Keratinocyte (primary cell): ENCODE measurements around the gene GRK1. TPM values are rescaled to one million over a fixed set of nuclear protein-coding genes. Genes with fewer than 3 reads are reported as not detected.
A peak's percentile ranks its signal among the peaks of the same experiment; 100 is the strongest.

ENCODE experiments used
- DNase-seq: peaks from one replicate; pipeline ENCODE4 v3.0.0-alpha.2; 2011; ENCODE audit warnings: low read depth, missing footprints, low spot score
- FAIRE-seq: peaks from 2 replicates; lab custom pipeline; 2011; peaks lifted over from hg19 to GRCh38; lab: Jason Lieb, UNC
- H2AFZ ChIP-seq: 2 replicates; pipeline ENCODE4 v1.6.0; 2012; ENCODE audit warnings: low read length, control low read depth, inconsistent platforms; ENCODE audit not compliant: control insufficient read depth
- H3K27ac ChIP-seq: 2 replicates; pipeline ENCODE4 v1.5.1; 2011; ENCODE audit warnings: low read length; ENCODE audit not compliant: control insufficient read depth, insufficient read depth
- H3K27me3 ChIP-seq: 3 replicates; pipeline ENCODE4 v1.6.0; 2011; ENCODE audit warnings: low read length; ENCODE audit not compliant: control insufficient read depth, insufficient read depth; ENCODE audit errors: extremely low read depth
- H3K36me3 ChIP-seq, 2 experiments: 2 replicates in 1 of 2; 3 replicates in 1 of 2; pipeline ENCODE4 v1.5.1; 2011; ENCODE audit warnings: low read length in 2 of 2, mild to moderate bottlenecking in 1 of 2; ENCODE audit not compliant: control insufficient read depth in 2 of 2, insufficient read depth in 2 of 2; ENCODE audit errors: extremely low read depth in 1 of 2
- H3K4me1 ChIP-seq: 3 replicates; pipeline ENCODE4 v1.5.1; 2011; ENCODE audit warnings: low read length; ENCODE audit not compliant: control insufficient read depth, insufficient read depth; ENCODE audit errors: extremely low read depth
- H3K4me2 ChIP-seq: 3 replicates; pipeline ENCODE4 v1.6.0; 2011; ENCODE audit warnings: low read depth, low read length; ENCODE audit not compliant: control insufficient read depth, insufficient read depth; ENCODE audit errors: extremely low read depth
- H3K4me3 ChIP-seq, 3 experiments: fragments of 200-600 bp in 1 of 3; sonication (generic) in 1 of 3; 2 replicates in 2 of 3; 3 replicates in 1 of 3; pipeline ENCODE4 v1.5.1; 2011 to 2016; ENCODE audit warnings: low read length in 3 of 3, mild to moderate bottlenecking in 3 of 3, control low read depth in 2 of 3, inconsistent platforms in 1 of 3, low read depth in 1 of 3, mixed read lengths in 1 of 3, mixed run types in 1 of 3, moderate library complexity in 1 of 3; ENCODE audit not compliant: control insufficient read depth in 2 of 3, insufficient read depth in 2 of 3; ENCODE audit errors: extremely low read depth in 1 of 3
- H3K79me2 ChIP-seq: 2 replicates; pipeline ENCODE4 v1.6.0; 2012; ENCODE audit warnings: low read length; ENCODE audit not compliant: control insufficient read depth, insufficient read depth
- H3K9ac ChIP-seq: 3 replicates; pipeline ENCODE4 v1.6.0; 2011; ENCODE audit warnings: low read length; ENCODE audit not compliant: control insufficient read depth, insufficient read depth; ENCODE audit errors: extremely low read depth
- H3K9me1 ChIP-seq: 3 replicates; pipeline ENCODE4 v1.6.0; 2011; ENCODE audit warnings: low read length; ENCODE audit not compliant: control insufficient read depth, insufficient read depth; ENCODE audit errors: extremely low read depth
- H3K9me3 ChIP-seq: 2 replicates; pipeline ENCODE4 v1.5.1; 2012; ENCODE audit warnings: low read depth, low read length; ENCODE audit not compliant: control insufficient read depth
- H4K20me1 ChIP-seq: 3 replicates; pipeline ENCODE4 v1.6.0; 2011; ENCODE audit warnings: low read length; ENCODE audit not compliant: control insufficient read depth, insufficient read depth; ENCODE audit errors: extremely low read depth
- CTCF ChIP-seq, 3 experiments: IDR thresholded peaks in 1 of 3; conservative IDR thresholded peaks in 1 of 3; optimal IDR thresholded peaks in 1 of 3; 2 replicates in 2 of 3; 3 replicates in 1 of 3; pipeline versions ENCODE3 to v1.5.1; 2011; ENCODE audit warnings: low read length in 3 of 3, mild to moderate bottlenecking in 3 of 3, moderate library complexity in 2 of 3, control low read depth in 1 of 3, inconsistent platforms in 1 of 3; ENCODE audit not compliant: insufficient read depth in 2 of 3; ENCODE audit errors: extremely low read depth in 1 of 3
- EZH2 ChIP-seq: IDR thresholded peaks from one replicate; pipeline ENCODE4 v1.6.1; 2012; ENCODE audit warnings: inconsistent platforms, mild to moderate bottlenecking, low read length, moderate library complexity
- dilution Hi-C: fragments of 300-500 bp; cut with MboI; formaldehyde crosslinking; loops from one replicate; pipeline ENCODE4 v1.7.0; 2020; ENCODE audit warnings: low sequenced_read_pairs; ENCODE audit not compliant: extremely low pct_ligation_motif_present
- polyA plus RNA-seq, 5 experiments: library from polyadenylated mRNA; depleted of rRNA in 3 of 5; stranded (reverse) in 3 of 5; stranded (forward) in 1 of 5; unstranded in 1 of 5; fragments of >200 nt; gene quantifications; 1 replicate in 1 of 5; 2 replicates in 3 of 5; 3 replicates in 1 of 5; pipeline versions ENCODE4 v1.2.1 to v1.2.3, GENCODE V29; 2011 to 2012; ENCODE audit warnings: missing spikeins in 2 of 5, low read depth in 1 of 5, low replicate concordance in 1 of 5

Gene GRK1
- polyA plus RNA-seq, 1 donor (not counting 4 experiments of a cell fraction or from before 2014, with no cell fraction given) = not detected

DNA sequence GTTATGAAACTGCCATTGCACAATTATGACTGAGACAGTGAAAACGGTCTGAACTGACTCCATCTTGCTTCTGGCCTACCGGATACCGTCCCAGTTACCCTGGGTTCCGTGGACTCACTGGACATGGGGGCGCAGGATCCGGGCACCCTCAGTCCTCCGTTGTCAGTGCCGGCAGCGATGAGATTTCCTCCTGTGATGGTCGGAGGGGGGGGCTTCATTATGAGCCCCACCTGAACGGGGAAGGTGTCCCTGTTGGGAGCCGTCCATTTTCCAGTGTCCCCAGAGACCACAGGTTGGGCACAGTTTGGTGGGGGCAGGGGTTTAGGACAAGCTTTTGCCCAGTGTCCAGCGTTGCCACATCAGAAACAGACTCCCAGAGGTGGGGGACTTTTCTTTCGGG lies 115.5 kb downstream of the GRK1 start:
- no peak overlapping the region for H3K9ac ChIP-seq
- no peak overlapping the region for H2AFZ ChIP-seq
- TF ChIP-seq EZH2 (no peak), CTCF (optimal IDR thresholded peaks at IDR 0.05 in 1 of 3, IDR thresholded peaks at IDR 0.05 in 1 of 3, conservative IDR thresholded peaks at IDR 0.05 in 1 of 3; ENCODE audit: extremely low read depth in 1 of 3, insufficient read depth in 2 of 3, low read length in 3 of 3) (no peak)
- no peak overlapping the region for H3K4me2 ChIP-seq
- no peak overlapping the region for H3K27ac ChIP-seq
- no peaks in the 10 kb centered on the region for H4K20me1 ChIP-seq
- FAIRE-seq = no peak
- no peak overlapping the region for H3K4me3 ChIP-seq
- H3K9me1 ChIP-seq = no peaks in the 10 kb centered on the region
- dilution Hi-C loops = no loop called here
- H3K27me3 ChIP-seq = peaks cover 15% of the 10 kb centered on the region
- H3K79me2 ChIP-seq = no peaks in the 10 kb centered on the region
- peaks cover 5% of the 10 kb centered on the region for H3K9me3 ChIP-seq
- DNase-seq = no peak
- H3K4me1 ChIP-seq = peaks cover 28% of the 10 kb centered on the region
- no peaks in the 10 kb centered on the region for H3K36me3 ChIP-seq

DNA sequence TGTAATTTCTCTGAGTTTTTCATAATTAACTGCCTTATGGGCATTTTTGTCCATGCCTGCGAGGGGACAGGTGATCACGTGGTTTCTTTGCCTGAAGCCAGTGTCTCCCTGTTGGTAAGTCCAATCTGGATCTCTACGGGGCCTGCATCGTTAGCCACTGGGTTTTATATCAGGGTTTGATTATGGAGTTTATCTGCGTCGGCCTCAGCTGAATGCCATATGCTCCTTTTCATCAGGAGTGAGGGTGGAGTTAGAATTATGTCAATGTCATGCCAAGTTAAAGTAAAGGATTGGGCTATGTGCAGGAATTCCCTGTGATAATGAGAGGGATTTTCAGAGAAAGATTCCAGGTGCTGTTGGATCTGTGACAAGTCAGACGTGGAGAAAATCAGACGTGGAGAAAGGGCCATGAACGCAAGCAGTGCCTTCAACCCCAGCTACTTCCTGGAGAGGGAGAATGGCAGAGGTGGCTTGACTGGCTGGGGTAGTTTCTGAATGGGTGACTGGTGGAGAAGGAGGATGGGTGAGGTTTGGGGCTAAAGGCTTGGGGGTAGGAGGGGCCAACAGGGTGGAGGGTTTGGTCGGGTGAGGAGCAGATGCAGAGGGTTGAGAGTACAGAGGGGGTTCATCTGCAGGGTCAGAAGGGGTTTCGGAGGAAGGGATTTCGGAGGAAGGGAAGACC lies 116.3 kb downstream of the GRK1 start:
- Histone ChIP-seq H3K9me3 (peaks cover 5% of the 10 kb centered on the region), H2AFZ (no peak overlapping the region), H3K4me2 (no peak overlapping the region), H3K4me1 (peaks cover 28% of the 10 kb centered on the region), H3K27ac (no peak overlapping the region), H4K20me1 (no peaks in the 10 kb centered on the region), H3K9me1 (no peaks in the 10 kb centered on the region), H3K9ac (no peak overlapping the region), H3K79me2 (no peaks in the 10 kb centered on the region), H3K36me3 (no peaks in the 10 kb centered on the region), H3K4me3 (no peak overlapping the region), H3K27me3 (peaks cover 8% of the 10 kb centered on the region)
- no peak for TF ChIP-seq CTCF (optimal IDR thresholded peaks at IDR 0.05 in 1 of 3, IDR thresholded peaks at IDR 0.05 in 1 of 3, conservative IDR thresholded peaks at IDR 0.05 in 1 of 3; ENCODE audit: extremely low read depth in 1 of 3, insufficient read depth in 2 of 3, low read length in 3 of 3)
- no peak for TF ChIP-seq EZH2
- DNase-seq = no peak
- FAIRE-seq = peak; percentile 32
- dilution Hi-C loops = no loop called here
